ENCODE measurements around the gene RAB7A. TPM values are rescaled to one million over a fixed set of nuclear protein-coding genes. Genes with fewer than 3 reads are reported as not detected.

Gene RAB7A
- total and polyA plus RNA-seq, 2 donors (not counting 1 experiment from before 2014, with no cell fraction given) = 54.2 to 415 TPM

DNA sequence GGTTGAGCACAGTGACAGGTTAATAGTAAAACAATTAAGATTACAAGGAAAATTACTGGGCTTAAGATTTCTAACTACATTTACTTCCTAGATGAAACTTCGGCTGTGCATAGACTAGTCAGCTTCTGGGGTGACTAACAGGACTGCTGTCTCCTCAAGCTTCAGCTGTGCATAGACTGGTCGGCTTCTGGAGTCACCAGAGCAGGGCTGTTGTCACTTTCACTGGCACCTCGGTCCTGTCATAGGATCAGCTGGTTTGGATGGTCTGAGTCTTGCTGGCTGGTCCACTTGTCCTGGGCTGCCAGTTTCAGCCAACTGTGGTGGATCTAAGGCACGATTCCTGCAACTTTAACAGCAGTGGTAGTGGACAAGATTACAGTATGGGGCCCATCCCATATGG, 129.6 kb downstream of the RAB7A start:
- Histone ChIP-seq H3K27ac (ENCODE audit: insufficient read depth, low read length) (no peak overlapping the region), H3K4me3 (replicated peaks in 1 of 4; ENCODE audit: control extremely low read depth in 1 of 4, insufficient read depth in 1 of 4, low read depth in 3 of 4, low read length in 4 of 4) (no peak overlapping the region), H3K9ac (ENCODE audit: insufficient read depth, low read length) (no peak overlapping the region), H4K20me1 (ENCODE audit: control insufficient read depth, extremely low read depth, insufficient read depth, low read length) (no peaks in the 10 kb centered on the region), H2AFZ (ENCODE audit: low read length) (no peak overlapping the region), H3K4me1 (ENCODE audit: control insufficient read depth, extremely low read depth, insufficient read depth, low read length) (no peaks in the 10 kb centered on the region), H3K79me2 (ENCODE audit: control insufficient read depth, insufficient read depth, low read length) (no peaks in the 10 kb centered on the region), H3K4me2 (ENCODE audit: extremely low read depth, insufficient read depth, low read length) (no peak overlapping the region), H3K36me3 (ENCODE audit: control insufficient read depth, insufficient read depth, low read length) (no peaks in the 10 kb centered on the region), H3K9me3 (ENCODE audit: control insufficient read depth, insufficient read depth, low read depth, low read length) (no peaks in the 10 kb centered on the region), H3K27me3 (ENCODE audit: control insufficient read depth, insufficient read depth, low read length) (no peaks in the 10 kb centered on the region)
- no peak for TF ChIP-seq EZH2 (IDR thresholded peaks at IDR 0.05; ENCODE audit: low read length, missing control alignments)
- TF ChIP-seq, protein P1, sequence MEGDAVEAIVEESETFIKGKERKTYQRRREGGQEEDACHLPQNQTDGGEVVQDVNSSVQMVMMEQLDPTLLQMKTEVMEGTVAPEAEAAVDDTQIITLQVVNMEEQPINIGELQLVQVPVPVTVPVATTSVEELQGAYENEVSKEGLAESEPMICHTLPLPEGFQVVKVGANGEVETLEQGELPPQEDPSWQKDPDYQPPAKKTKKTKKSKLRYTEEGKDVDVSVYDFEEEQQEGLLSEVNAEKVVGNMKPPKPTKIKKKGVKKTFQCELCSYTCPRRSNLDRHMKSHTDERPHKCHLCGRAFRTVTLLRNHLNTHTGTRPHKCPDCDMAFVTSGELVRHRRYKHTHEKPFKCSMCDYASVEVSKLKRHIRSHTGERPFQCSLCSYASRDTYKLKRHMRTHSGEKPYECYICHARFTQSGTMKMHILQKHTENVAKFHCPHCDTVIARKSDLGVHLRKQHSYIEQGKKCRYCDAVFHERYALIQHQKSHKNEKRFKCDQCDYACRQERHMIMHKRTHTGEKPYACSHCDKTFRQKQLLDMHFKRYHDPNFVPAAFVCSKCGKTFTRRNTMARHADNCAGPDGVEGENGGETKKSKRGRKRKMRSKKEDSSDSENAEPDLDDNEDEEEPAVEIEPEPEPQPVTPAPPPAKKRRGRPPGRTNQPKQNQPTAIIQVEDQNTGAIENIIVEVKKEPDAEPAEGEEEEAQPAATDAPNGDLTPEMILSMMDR (conservative IDR thresholded peaks at IDR 0.05 in 1 of 2, IDR thresholded peaks at IDR 0.05 in 1 of 2; ENCODE audit: low read depth in 1 of 2, low read length in 2 of 2) = no peak
- no peak for DNase-seq (ENCODE audit: low read depth in 2 of 2)

DNA sequence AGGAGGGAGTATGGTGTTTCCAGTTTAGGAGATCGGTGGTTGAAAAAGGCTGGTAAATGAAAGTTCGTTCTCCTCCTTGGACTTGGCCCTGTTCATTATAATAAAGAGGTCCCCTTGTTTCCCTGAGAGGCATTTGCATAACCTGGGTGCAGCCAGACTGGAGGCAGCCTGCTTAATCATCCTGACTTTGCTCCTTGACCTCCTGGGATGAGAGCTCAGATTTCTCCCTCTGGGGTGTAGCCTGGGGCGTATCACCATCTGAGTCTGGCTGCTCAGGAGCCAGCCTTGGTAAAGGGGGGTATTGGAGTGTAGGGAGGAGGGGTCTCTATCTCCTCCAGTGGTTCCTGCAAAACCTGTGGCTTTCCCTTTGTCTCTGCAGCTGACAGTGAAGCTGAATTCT, 132.2 kb downstream of the RAB7A start:
- Histone ChIP-seq H3K4me3 (replicated peaks in 1 of 4; ENCODE audit: control extremely low read depth in 1 of 4, insufficient read depth in 1 of 4, low read depth in 3 of 4, low read length in 4 of 4) (no peak overlapping the region), H3K9ac (ENCODE audit: insufficient read depth, low read length) (no peak overlapping the region), H3K27ac (ENCODE audit: insufficient read depth, low read length) (no peak overlapping the region), H3K27me3 (ENCODE audit: control insufficient read depth, insufficient read depth, low read length) (no peaks in the 10 kb centered on the region), H3K79me2 (ENCODE audit: control insufficient read depth, insufficient read depth, low read length) (no peaks in the 10 kb centered on the region), H3K4me2 (ENCODE audit: extremely low read depth, insufficient read depth, low read length) (no peak overlapping the region), H3K9me3 (ENCODE audit: control insufficient read depth, insufficient read depth, low read depth, low read length) (no peaks in the 10 kb centered on the region), H4K20me1 (ENCODE audit: control insufficient read depth, extremely low read depth, insufficient read depth, low read length) (no peaks in the 10 kb centered on the region), H3K36me3 (ENCODE audit: control insufficient read depth, insufficient read depth, low read length) (no peaks in the 10 kb centered on the region), H3K4me1 (ENCODE audit: control insufficient read depth, extremely low read depth, insufficient read depth, low read length) (no peaks in the 10 kb centered on the region), H2AFZ (ENCODE audit: low read length) (no peak overlapping the region)
- TF ChIP-seq, protein P1 (conservative IDR thresholded peaks at IDR 0.05 in 1 of 2, IDR thresholded peaks at IDR 0.05 in 1 of 2; ENCODE audit: low read depth in 1 of 2, low read length in 2 of 2) = no peak
- DNase-seq (ENCODE audit: low read depth in 2 of 2) = no peak

DNA sequence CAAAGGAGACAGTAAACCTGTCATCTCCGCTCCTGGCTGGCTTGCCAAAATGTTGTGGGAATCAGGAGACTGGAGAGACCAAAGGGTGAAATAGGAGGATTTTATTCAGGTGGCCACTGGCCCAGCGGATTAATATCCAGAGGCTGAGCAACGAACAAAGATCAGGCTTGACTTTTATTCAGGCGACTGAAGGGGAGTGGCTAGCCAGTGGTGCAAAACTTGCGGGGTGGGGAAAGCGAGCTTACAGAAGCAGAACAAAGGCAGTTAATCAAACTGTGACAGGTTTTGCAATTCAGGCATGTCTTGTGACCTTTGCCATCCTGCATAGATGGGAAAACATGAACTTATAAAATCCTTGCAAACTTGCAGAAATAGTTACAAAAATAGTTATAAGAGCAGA, 133.6 kb downstream of the RAB7A start:
- H3K4me3 ChIP-seq (replicated peaks in 1 of 4; ENCODE audit: control extremely low read depth in 1 of 4, insufficient read depth in 1 of 4, low read depth in 3 of 4, low read length in 4 of 4) = no peak overlapping the region
- H3K4me2 ChIP-seq (ENCODE audit: extremely low read depth, insufficient read depth, low read length) = no peak overlapping the region
- H3K27ac ChIP-seq (ENCODE audit: insufficient read depth, low read length) = no peak overlapping the region
- no peaks in the 10 kb centered on the region for H3K9me3 ChIP-seq (ENCODE audit: control insufficient read depth, insufficient read depth, low read depth, low read length)
- no peaks in the 10 kb centered on the region for H3K36me3 ChIP-seq (ENCODE audit: control insufficient read depth, insufficient read depth, low read length)
- no peaks in the 10 kb centered on the region for H3K79me2 ChIP-seq (ENCODE audit: control insufficient read depth, insufficient read depth, low read length)
- TF ChIP-seq, protein P1 (conservative IDR thresholded peaks at IDR 0.05 in 1 of 2, IDR thresholded peaks at IDR 0.05 in 1 of 2; ENCODE audit: low read depth in 1 of 2, low read length in 2 of 2) = no peak
- TF ChIP-seq EZH2 (IDR thresholded peaks at IDR 0.05; ENCODE audit: low read length, missing control alignments) = no peak
- no peaks in the 10 kb centered on the region for H3K27me3 ChIP-seq (ENCODE audit: control insufficient read depth, insufficient read depth, low read length)
- H4K20me1 ChIP-seq (ENCODE audit: control insufficient read depth, extremely low read depth, insufficient read depth, low read length) = no peaks in the 10 kb centered on the region
- no peak overlapping the region for H3K9ac ChIP-seq (ENCODE audit: insufficient read depth, low read length)
- DNase-seq (ENCODE audit: low read depth in 2 of 2) = peak in 1 of 2 donors; percentile 21
- no peak overlapping the region for H2AFZ ChIP-seq (ENCODE audit: low read length)
- H3K4me1 ChIP-seq (ENCODE audit: control insufficient read depth, extremely low read depth, insufficient read depth, low read length) = no peaks in the 10 kb centered on the region

All from fibroblast of lung (primary cell).